ENCODE results near the gene CUEDC1.

GRCh38 chr17:57986841-57987580, 31.8 kb upstream of the CUEDC1 start:
- no peak for TF ChIP-seq POLR2AphosphoS5 (IDR thresholded peaks at IDR 0.05; ENCODE audit: low read depth, low read length)
- TF ChIP-seq POLR2A (IDR thresholded peaks at IDR 0.05; ENCODE audit: low read depth, low read length) = no peak

Measured in GM12892 (cell line).